Measurements from ENCODE around the gene RABL6.
A peak's percentile ranks its signal among the peaks of the same experiment; 100 is the strongest.
"Not testable (repeated sequence)": the region's sequence is repeated elsewhere in the genome, so short reads cannot be mapped to it uniquely, and the experiment has no call there.

RABL6 gene

GRCh38 chr9:136796238-136796774 lies 11.4 kb upstream of the RABL6 start, which contains the start of gene CCDC183:
Gene CCDC183 (plus strand): TSS chr9:136796338. CDS start chr9:136796398, 60 bp downstream.
- DNase-seq (ENCODE audit: low read depth) = no peak

DNA sequence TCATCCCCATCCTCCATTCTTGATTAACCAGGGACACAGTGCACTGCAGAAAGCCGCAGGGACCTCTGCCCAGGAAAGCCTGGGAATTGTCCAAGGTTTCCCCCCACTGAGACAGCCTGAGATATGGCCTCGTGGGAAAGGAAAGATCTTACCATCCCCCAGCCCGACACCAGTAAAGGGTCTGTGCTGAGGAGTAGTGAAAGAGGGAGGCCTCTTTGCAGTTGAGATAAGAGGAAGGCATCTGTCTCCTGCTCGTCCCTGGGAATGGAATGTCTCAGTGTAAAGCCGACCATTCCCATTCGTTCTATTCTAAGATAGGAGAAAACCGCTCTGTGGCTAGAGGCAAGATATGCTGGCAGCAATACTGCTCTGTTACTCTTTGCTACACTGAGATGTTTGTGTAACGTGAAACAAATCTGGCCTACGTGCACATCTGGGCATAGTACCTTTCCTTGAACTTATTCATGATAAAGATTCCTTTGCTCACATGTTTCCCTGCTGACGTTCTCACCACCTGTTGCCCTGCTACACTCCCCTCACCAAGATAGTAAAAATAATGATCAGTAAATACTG lies 10.9 kb upstream of the RABL6 start:
- not testable (repeated sequence) for DNase-seq (ENCODE audit: low read depth)

GRCh38 chr9:136798708-136799078 lies 9.1 kb upstream of the RABL6 start:
- no peak for DNase-seq (ENCODE audit: low read depth)

DNA sequence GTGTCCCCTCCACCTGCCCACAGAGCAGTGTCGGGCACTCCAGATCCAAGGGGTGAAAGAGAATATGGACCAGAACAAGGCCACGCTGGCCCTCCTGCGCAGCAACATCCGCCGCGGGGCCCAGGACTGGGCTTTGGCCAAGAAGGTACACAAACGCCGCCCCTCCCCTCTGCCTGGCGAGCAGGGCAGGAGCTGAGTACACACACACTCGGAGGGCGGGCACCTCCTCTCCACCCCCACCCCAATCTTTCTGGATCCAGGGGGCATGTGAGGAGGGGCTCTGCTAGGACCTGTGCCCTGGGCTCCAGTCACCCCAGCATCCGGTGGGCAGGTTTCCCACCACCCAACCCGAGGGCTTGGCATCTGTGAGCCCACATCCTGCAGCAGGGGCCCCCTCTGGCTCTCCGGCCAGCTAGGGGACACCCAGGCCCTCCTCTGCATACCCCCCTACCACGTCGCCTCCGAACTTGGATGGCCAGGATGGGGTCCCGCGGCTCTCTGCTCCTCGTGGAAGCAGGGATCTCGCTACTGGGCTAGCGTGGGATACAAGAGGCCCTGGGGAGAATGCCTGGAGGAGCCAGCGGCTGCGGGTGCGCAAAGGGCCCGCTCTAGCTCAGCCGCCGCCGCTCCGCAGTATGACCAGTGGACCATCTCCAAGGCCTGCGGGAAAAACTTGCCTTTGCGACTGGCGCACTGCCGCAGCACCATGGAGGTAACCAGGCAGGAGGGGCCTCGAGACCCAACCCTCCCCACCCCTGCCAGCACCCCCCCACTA lies 8.5 kb upstream of the RABL6 start:
- no peak for DNase-seq (ENCODE audit: low read depth)

DNA sequence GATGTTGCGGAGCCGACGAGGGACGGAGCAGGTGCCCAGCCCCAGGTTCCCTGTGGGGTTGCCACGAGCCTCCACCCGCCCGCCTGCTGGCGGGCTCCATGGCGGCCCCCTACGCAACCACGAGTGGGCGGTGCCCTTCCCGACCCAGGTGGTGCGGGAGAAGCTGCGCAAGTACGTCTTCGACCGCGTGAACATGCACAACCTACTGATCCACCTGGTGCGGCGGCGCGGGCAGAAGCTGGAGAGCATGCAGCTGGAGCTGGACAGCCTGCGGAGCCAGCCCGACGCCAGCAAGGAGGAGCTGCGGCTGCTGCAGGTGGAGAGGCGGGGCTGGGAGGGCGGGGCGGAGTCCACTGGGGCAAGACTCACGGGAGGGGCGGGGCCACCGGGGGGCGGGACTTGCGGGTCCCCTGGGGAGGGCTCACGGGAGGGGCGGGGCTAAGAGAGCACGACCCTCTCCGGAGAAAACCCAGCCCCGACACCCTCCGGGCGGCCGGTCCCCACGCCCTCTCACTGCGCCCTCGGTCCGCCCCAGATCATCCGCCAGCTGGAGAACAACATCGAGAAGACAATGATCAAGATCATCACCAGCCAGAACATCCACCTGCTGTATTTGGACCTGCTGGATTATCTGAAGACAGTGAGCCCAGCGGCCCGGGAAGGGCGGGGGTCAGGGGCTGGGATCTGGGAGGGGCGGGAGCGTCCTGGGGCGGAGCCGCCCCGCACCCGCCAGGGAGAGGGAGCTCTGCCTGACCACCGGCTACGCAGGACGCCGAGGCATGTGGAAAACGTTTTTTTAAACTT lies 7.7 kb upstream of the RABL6 start:
- DNase-seq (ENCODE audit: low read depth) = peak; percentile 87

DNA sequence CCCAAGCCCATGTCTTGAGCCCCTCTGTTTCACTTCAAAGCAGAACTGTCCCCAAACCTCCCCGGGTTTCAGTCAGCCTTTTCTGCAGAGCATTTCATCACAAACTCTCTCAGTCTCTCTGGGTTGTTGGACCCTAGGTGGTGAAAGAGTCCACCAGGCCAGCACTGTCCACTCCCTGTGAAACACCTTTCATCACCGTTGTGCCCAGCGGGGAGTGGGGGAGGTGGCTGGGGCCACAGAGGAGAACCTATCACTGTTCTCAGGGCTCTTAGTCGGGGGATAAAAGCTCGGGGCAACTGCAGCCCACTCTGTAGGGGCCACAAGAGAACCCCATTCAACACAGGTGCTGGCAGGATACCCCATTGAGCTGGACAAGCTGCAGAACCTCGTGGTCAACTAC lies 5.4 kb upstream of the RABL6 start:
- DNase-seq (ENCODE audit: low read depth) = no peak

DNA sequence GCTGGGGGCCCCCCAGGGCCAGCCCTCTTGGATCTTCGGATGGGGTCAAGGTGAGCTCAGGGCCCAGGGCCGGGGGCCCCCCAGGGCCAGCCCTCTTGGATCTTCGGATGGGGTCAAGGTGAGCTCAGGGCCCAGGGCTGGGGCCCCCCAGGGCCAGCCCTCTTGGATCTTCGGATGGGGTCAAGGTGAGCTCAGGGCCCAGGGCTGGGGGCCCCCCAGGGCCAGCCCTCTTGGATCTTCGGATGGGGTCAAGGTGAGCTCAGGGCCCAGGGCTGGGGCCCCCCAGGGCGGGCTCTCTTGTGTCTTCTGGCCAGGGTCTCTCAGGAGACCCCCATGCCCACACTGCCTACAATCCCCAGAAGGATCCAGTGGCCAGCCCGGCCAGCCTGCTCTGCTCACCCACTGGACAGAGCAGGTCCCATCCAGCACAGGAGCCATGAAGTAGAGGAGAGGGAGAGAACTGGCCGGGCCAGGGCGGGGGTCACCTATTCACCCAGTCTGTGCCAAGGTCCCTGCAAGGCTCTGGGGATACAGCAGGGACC lies 4.7 kb upstream of the RABL6 start:
- not testable (repeated sequence) for DNase-seq (ENCODE audit: low read depth)

DNA sequence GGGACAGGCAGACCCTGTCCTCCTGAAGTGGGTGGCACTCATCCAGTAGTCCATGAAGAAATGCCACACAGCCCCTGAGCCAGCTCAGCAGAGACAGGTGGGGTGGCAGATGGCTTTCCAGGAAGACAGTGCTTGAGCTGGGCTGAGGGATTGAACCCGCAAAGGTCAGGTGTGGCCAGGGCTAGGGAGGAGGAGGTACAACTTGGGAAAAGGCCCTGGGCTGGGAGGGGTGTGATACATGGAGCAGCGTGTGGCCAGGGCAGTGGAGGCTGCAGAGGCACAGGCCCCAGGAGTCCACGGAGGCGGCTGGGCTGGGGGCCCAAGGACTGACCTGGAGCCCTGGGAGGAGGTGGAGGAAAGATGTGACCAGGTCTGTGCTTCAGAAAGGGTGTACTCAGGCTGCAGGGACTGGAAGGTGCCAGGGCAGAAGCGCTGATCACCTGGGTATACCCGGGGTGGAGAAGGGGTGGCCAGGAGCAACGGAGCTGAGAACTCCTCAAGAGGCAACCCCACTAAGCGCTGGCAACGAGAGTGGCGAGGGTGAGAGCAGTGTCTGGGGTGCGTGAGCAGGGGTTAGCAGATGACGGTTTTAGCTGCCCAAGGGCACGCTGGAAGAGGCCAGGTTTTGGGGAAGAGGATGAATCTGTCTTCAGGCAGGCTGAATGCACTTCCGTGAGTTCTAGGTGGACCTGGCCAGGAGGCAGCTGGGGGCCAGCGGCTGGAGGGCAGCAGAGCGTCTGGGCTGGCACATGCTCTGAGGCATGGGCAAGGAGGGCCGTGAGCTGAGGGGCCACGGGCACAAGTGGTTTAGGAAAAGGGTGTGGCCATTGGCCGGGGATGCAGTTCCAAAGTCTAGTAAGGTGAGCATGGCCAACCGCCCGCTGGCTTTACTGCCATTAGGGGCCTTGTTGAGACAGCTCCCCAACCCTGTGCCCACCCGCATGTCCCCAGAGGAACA lies 3.9 kb upstream of the RABL6 start:
- DNase-seq (ENCODE audit: low read depth) = no peak

- DNase-seq (ENCODE audit: low read depth) = no peak
These were observed 3.1 kb upstream of the RABL6 start for GRCh38 chr9:136804509-136805206.

DNA sequence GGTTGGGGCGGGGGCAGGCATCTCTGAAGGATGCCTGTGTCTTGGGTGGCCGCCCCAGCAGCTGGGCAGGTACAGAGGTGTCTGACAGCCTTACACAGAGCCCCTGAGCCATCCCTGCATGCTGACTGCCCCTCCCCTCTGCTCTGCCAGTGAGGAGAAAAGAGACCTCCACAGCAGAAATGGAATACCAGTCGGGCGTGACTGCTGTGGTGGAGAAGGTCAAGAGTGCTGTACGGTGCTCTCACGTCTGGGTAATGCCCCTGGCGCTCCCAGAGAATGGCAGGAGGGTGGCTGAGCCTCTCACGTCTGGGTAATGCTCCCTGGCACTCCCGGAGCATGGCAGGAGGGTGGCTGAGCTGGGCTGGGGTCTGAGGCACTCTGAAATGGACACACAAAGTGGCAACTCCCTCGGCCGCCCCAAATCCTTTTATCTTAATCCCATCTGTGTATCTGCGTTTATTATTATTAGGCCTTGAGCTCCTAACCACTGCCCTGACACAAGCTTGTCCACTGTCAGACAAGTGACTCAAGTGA lies 2.5 kb upstream of the RABL6 start:
- DNase-seq (ENCODE audit: low read depth) = no peak

GRCh38 chr9:136806067-136806466 lies 1.7 kb upstream of the RABL6 start:
- DNase-seq (ENCODE audit: low read depth) = no peak

DNA sequence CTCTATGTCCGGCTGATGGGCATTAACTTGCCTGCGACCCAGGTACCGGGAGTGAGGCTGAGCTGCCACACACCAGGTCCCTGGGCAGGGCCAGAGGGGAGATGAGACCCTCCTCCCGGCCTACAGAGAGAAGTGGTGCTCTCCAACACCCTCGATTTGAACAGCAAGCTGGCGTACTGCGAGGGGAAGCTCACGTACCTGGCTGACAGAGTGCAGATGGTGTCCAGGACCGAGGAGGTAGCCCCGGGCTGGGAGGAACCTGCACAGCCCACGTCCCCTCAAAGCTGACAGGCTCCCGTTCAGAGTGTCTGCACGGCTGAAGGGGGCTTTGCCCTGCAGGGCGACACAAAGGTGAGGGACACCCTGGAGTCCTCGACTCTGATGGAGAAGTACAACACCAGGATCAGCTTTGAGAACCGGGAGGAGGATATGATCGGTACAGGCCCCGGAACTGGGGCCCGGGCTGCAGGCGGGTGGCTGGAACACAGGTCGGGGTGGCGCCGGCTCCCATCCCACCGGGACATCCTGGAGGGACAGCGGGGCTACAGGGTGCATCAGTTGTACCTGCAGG lies 1.0 kb upstream of the RABL6 start:
- no peak for DNase-seq (ENCODE audit: low read depth)

- no peak for DNase-seq (ENCODE audit: low read depth)
These were observed 492 bp downstream of the RABL6 start for GRCh38 chr9:136808075-136808805.

GRCh38 chr9:136808806-136809158 lies 1.0 kb downstream of the RABL6 start:
- no peak for DNase-seq (ENCODE audit: low read depth)

GRCh38 chr9:136814725-136815421 lies 7.1 kb downstream of the RABL6 start:
- no peak for DNase-seq (ENCODE audit: low read depth)

DNA sequence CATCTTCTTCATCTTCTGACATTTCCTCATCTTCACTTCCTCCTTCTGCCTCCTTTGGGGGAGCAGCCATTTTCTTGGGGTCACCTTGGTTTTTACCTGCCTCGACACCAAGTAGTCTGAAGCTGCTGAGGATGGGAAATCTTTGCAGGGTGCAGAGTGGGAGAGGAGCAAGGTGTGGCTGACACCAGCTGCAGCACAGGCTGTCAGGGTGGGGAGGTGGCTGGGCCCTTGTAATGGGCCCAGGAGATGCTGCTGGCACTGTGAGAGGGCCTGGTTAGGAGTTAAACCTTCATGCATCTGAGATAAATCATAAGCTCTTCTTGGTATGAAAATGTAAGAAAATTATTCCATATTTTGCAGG lies 7.7 kb downstream of the RABL6 start:
- no peak for DNase-seq (ENCODE audit: low read depth)

DNA sequence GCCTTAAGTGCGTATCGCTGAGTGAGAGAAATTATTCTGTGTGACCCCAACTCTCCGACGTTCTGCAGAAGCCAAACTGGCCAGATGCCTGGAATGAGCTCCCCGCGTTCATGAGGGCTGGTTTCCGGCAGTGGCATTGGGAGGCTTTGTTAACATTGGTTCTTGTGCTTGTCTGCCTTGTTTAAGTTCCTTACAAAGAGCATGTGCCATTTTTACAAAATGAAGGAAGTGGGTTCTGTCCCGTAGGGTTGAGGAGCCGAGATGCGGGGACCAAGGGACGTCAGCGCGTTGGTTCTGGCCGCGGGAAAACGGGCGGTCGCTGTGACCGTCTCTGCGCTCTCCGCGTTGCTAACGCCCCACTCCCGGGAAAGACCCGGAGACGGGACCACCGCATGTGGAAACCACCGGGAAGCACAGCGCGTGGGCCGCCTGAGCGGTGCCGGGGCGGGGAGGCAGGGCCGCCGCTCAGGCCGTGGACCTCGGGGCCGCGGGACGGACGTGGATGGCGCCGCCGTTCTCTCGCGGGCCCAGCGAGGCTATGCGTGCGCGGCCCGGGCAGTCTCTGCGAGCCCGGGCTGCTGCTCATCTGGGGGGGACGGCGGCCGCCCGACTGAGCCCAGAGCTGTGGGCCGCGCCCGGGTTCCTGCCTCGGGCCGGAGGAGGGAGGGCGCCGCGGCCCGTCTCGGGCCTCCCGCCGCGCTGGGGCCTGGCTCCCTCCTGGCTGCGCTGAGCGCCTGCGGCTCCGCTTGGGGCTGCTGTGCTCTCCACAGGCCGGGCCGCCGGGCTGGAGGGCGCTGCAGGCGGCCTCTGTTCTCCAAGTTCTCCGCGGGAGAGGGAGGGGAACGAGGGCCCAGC lies 13.4 kb downstream of the RABL6 start:
- DNase-seq (ENCODE audit: low read depth) = no peak
